Stimulated activated CD8-positive, alpha-beta memory T cell treated with anti-CD3 and anti-CD28 coated beads, Interleukin-15, amount 100 ng/mL, for 48 hours (primary cell): Measurements from ENCODE around the gene DLGAP1.

Experiments
- DNase-seq, 2 donors: peaks; one replicate each; pipeline ENCODE4 v3.0.0-alpha.2; 2020; ENCODE audit warnings: low read depth in 2 of 2

The DLGAP1 gene

GRCh38 chr18:4172196-4173100 lies 282.7 kb downstream of the DLGAP1 start:
- no peak for DNase-seq

DNA sequence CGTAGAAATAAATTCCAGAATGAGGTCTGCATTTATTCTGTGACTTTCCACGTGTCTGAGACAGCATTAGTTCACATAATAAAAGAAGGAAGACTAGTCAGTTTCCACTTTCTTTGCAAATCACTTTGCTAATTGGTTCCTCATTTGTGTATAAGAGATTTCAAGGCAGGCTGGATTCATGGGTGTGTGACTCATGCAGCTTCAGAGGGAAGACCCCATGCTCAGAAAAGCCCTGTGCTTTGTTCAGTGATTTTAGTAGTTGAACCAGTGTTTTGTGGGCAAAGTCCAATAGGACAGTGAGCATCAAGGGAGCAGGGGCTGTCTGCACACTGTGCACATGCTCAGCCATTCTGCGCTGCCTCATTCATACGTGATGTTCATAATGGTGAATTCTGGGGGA lies 297.8 kb downstream of the DLGAP1 start:
- no peak for DNase-seq

GRCh38 chr18:4146797-4147196 lies 308.3 kb downstream of the DLGAP1 start:
- DNase-seq = no peak

DNA sequence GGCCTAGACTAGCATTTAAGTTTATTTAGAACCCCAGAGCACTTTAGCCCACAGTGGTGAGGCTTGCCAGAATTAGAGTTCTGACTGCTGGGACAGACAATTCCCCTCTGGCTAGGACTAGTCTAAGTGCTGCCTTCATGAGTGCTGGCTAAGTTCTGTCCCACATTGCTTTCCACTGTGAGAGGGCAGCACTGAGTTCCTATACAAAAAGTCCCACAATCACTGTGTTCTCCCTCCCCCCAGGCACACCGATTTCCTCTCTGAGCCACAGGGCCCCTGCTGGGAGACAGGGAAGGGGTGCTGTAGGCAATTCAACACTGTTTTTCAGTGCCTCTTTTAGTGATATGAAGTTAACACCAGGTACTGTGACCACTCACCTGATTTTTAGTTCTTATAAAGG lies 310.9 kb downstream of the DLGAP1 start:
- no peak for DNase-seq

- no peak for DNase-seq
Observed at GRCh38 chr18:4143585-4143984, 311.5 kb downstream of the DLGAP1 start.

DNA sequence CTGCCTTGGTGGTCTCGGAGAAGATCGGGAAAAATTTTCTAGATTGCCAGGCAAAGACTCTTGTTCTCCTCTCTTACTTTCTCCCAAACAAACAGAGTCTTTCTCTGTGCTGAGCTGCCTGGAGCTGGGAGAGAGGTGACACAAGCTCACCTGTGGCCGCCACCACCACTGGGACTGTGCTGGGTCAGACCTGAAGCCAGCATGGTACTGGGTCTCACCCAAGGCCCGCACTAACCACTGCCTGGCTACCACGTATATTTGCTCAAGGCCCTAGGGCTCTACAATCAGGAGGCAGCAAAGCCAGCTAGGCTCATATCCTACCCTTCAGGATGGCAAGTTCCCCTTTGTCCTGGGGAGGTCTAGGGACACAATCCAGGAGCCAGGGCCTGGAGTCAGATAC lies 312.2 kb downstream of the DLGAP1 start:
- DNase-seq = no peak

DNA sequence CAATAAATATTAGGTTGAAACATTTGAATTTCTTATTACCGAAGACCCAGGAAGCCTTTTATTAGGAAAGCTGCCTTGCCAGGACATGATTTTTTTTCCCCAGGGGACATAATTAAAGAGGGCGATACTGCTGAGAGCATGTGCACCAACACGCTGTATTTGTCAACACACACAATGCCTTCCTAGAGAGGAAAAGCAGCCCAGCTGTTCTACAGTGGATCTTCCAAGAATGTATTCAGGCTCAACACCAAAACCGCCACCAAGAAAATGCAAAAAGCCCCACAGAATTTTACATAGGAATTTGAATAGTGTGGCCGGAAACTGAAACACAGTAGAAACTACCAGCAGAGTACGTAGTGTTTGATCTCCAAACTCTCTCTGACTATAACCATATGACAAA lies 320.4 kb downstream of the DLGAP1 start:
- DNase-seq = no peak

- no peak for DNase-seq
Observed at GRCh38 chr18:4130734-4131719, 324.1 kb downstream of the DLGAP1 start.

DNA sequence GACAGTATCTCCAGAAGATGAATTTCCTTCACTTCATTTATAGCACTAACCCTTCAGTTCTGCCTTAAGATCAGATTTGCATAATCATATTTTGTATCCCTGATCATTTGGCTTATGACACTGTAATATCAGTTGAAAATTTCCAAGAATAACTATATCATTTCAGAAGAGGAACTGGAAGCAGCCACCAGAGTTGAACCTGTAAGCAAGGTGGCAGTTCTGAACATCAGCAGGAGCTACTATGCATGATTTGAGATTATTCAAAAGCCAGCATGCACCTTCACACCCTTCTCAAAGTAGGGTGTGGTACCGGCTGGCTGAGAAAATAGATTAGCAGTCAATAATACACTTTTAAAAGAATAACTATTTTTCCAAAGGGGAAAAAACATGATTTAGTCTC lies 328.2 kb downstream of the DLGAP1 start:
- DNase-seq = no peak

- DNase-seq = no peak
Observed at GRCh38 chr18:4125627-4126230, 329.4 kb downstream of the DLGAP1 start.

GRCh38 chr18:4125224-4125623 lies 329.9 kb downstream of the DLGAP1 start:
- DNase-seq = no peak

DNA sequence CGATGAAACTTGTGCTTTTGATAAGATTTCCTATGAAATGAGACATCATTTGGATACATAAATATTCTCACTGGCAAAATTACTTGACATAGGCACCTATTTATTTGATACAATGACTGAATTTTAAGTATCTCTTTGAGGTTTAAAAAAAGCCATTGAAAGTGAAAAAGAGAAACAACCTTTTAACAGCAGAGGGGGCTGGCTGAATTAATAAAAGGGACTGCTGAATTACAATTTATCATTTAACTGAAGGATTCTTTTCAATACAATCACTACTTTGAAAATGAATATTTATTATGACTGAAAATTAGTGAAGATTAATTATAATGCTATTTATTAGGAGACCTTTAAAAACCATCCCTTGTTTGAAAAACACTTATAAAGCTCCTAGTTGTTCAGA lies 335.3 kb downstream of the DLGAP1 start:
- no peak for DNase-seq

DNA sequence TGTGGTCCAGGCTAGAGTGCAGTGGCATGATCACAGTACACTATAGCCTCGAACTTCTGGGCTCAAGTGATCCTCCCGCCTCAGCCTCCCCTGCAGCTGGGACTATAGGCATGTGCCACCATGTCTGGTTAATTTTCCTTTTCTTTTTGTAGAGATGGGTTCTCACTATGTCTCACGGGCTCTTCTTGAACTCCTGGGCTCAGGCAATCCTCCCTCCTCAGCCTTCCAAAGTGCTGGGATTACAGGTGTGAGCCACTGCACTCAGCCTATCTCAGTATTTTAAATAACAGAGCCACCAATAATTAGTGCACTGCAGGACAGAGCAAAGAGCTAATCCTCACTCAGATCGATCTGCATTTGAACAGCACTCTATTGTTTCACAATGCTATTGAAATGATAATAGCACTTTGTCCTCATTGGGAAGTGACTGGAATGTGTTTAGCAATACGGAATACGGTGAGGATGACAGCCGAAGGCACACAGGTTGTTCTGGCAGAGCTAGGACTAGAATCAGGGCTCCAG lies 335.9 kb downstream of the DLGAP1 start:
- DNase-seq = no peak

DNA sequence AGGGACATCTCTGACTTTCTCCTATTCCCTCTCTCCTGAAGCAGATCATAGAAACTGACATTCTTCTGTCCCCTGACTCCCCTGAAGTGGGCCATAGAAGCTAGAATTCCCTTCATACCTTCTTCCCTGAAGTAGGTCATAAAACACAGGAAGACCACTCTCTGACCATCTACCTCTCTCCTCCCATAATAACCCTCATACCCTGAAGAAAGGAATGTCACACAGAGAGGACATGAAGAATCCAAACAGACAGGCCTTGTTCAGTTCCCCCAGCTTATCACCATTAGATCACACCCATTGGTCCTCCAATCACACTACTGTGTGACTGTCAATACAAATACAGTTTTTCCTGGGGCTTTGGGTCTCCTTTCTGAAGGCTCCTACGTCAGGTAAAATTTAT lies 347.1 kb downstream of the DLGAP1 start:
- no peak for DNase-seq

DNA sequence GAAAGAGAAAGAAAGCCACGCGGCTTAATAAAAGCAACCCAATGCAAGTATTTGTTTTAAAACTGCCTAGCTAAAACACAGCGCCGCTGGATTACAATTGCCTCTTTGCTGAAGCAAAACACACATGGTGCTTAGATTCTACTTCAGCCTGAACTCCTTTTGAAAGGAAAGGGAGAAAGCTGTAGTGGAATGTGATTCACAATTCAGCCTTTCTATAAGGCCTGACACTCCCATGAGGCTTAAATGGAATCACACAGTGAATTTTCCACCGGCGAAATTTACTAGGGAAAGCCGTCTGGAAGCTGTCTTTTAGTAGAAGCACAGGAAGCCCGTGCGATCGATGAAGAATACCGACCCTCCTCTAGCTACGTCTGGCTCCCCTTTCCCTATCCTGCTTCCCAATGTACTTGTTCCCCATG lies 348.0 kb downstream of the DLGAP1 start:
- DNase-seq = no peak

DNA sequence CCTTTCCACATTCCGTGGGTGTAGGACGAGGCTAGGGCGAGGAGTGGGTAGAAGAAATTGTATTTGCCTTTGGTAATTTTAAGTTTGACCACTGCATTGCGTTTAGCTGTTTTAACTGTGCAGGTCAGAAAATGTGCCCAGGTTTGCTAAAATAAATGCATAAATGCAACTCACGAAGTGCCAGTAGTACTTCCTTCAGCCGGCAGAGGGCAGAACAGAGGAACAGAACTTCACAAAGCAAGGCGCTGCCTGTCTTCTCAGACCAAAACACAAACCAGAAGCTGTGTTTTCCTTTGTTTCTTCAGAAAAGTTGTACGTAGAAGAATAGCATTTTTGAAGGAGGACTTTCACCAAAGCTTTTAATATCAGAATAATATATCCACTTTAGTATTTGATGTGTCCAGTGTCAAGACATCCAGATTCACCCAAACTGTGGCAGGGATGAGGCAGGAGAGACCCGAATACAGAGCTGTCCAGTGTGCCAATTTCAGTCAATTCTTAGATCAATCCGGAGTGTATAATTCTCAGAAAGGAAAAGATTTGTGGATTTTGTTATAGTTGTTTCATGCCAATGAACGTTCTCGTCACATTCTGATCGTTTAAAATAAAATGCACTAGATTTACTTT lies 348.6 kb downstream of the DLGAP1 start:
- peak in 1 of 2 donors; percentile 34 for DNase-seq

DNA sequence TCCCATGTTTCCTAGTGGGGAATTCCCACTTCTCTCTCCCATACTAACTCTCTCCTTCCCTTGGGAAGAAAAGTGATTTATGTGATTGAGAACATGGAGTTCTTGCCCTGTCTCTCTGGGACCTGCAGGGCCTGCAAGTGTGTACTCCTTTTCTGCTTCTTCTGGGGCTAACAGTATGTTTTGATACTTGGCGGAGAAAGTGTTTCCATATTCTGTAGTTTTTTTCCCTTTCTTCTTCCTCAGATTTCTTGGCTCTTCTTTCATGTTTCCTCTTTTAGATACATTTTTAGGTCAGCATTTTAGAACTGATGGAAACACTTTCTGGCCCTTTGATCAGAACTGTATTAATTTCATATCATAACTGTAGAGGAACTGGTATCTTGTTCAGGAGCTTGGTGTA lies 352.2 kb downstream of the DLGAP1 start:
- no peak for DNase-seq

GRCh38 chr18:4101009-4101408 lies 354.1 kb downstream of the DLGAP1 start:
- DNase-seq = no peak

DNA sequence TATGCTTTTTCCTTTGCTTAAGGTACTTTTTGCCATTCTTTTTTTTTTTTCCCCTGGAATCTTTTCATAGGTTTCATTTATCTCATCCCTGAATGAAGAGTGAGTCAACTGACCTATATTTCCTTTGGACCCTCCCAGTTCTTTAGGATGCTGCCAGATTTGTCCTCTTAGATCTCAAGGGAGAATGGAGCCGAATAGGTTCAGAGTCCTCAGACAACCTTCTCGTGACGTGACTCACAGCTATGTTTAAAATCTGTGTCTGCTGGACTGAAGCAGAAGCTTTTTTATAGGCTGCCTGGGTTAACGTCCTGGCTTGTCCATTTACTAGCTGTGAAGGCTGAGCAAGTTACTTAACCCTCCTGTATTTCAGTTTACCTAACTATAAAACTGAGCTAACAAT lies 358.6 kb downstream of the DLGAP1 start:
- no peak for DNase-seq

DNA sequence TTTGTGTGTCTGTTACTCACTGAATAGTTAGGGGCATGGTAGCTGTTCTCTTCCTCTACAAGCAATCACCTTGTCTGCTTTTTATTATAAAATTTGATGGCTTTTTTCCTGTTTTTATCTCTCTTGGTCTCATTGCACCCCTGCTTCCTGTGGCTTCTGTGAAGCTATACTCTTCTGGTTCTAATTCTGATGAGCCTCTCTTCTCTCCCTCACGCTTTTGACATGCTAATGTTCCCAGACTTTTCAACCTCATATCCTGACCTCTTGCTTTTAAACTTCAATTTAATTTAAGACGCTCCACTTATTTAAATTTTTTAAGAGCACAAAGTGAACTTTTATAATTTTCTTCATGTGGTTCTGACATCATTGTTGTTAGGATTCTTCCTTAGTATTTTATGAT lies 361.4 kb downstream of the DLGAP1 start:
- DNase-seq = no peak

GRCh38 chr18:4084382-4084900 lies 370.7 kb downstream of the DLGAP1 start:
- DNase-seq = no peak
